HepG2 (cell line): ENCODE data around the gene CLASP2. TPM values are rescaled to one million over a fixed set of nuclear protein-coding genes. Genes with fewer than 3 reads are reported as not detected.

ENCODE experiments used
- AFF4 ChIP-seq: sonication (generic); formaldehyde crosslinking; IDR thresholded peaks from 2 replicates; pipeline ENCODE4 v1.4.0; 2020; ENCODE audit warnings: missing genetic modification reagents
- BCL6 ChIP-seq: IDR thresholded peaks from 2 replicates; pipeline ENCODE4 v1.6.1; 2016; ENCODE audit warnings: missing genetic modification reagents, missing compliant biosample characterization
- ETV5 ChIP-seq: IDR thresholded peaks from 2 replicates; pipeline ENCODE4 v1.6.1; 2018; ENCODE audit warnings: missing biosample characterization, missing genetic modification reagents, inconsistent platforms, borderline replicate concordance
- HMG20B ChIP-seq: conservative IDR thresholded peaks from 2 replicates; pipeline ENCODE4 v1.6.1; 2016; ENCODE audit warnings: missing genetic modification reagents, missing compliant biosample characterization
- KMT2A ChIP-seq: sonication (generic); formaldehyde crosslinking; IDR thresholded peaks from 2 replicates; pipeline ENCODE4 v1.4.0; 2020; ENCODE audit warnings: missing genetic modification reagents
- POGZ ChIP-seq: sonication (generic); formaldehyde crosslinking; IDR thresholded peaks from 2 replicates; pipeline ENCODE4 v1.4.0; 2020; ENCODE audit warnings: mild to moderate bottlenecking, missing genetic modification reagents
- TEAD3 ChIP-seq: optimal IDR thresholded peaks from 2 replicates; pipeline ENCODE3; 2016; ENCODE audit warnings: borderline replicate concordance
- U2AF1 ChIP-seq: fragments of 200-400 bp; formaldehyde crosslinking; optimal IDR thresholded peaks from 2 replicates; pipeline ENCODE3; 2017; ENCODE audit warnings: mild to moderate bottlenecking, low read depth, low read length
- UBTF ChIP-seq: sonication (generic); formaldehyde crosslinking; IDR thresholded peaks from 2 replicates; pipeline ENCODE4 v1.4.0; 2020; ENCODE audit warnings: mild to moderate bottlenecking, missing genetic modification reagents
- ZNF292 ChIP-seq: sonication (generic); formaldehyde crosslinking; IDR thresholded peaks from 2 replicates; pipeline ENCODE4 v1.8.1; 2022; ENCODE audit warnings: mild to moderate bottlenecking, low read depth, missing genetic modification reagents, borderline replicate concordance
- ZNF317 ChIP-seq: sonication (generic); formaldehyde crosslinking; IDR thresholded peaks from 2 replicates; pipeline ENCODE4 v1.5.0; 2020; ENCODE audit warnings: mild to moderate bottlenecking, missing genetic modification reagents
- ZNF337 ChIP-seq: sonication (generic); formaldehyde crosslinking; IDR thresholded peaks from 2 replicates; pipeline ENCODE4 v1.5.1; 2020; ENCODE audit warnings: missing genetic modification reagents, low read depth, mild to moderate bottlenecking, borderline replicate concordance
- ZNF343 ChIP-seq: sonication (generic); formaldehyde crosslinking; IDR thresholded peaks from 2 replicates; pipeline ENCODE4 v1.4.0; 2020; ENCODE audit warnings: mild to moderate bottlenecking, missing genetic modification reagents
- ZNF513 ChIP-seq: sonication (generic); formaldehyde crosslinking; conservative IDR thresholded peaks from 2 replicates; pipeline ENCODE4 v1.5.0; 2020; ENCODE audit warnings: missing genetic modification reagents
- ZNF687 ChIP-seq: sonication (generic); formaldehyde crosslinking; IDR thresholded peaks from 2 replicates; pipeline ENCODE4 v1.5.1; 2020; ENCODE audit warnings: mild to moderate bottlenecking, missing genetic modification reagents, moderate library complexity
- ZSCAN29 ChIP-seq: sonication (generic); formaldehyde crosslinking; conservative IDR thresholded peaks from 2 replicates; pipeline ENCODE4 v1.4.0; 2020; ENCODE audit warnings: mild to moderate bottlenecking, missing genetic modification reagents
- polyA plus RNA-seq, 8 experiments: library from polyadenylated mRNA; depleted of rRNA in 3 of 8; stranded (reverse) in 7 of 8; unstranded in 1 of 8; fragments of >200 nt; fragmentation: Illumina TruSeq in 4 of 8; extraction: Trizol in 4 of 8; gene quantifications; 2 replicates each; pipeline versions ENCODE4 v1.2.1 to v1.2.3, GENCODE V29; 2011 to 2016; ENCODE audit warnings: low read depth in 4 of 8, missing spikeins in 1 of 8, mixed read lengths in 1 of 8; ENCODE audit not compliant: insufficient read depth in 1 of 8
- total RNA-seq, 5 experiments: library from RNA; depleted of rRNA; stranded (reverse); fragments of >200 nt; fragmentation: Illumina TruSeq; extraction: Trizol; gene quantifications; 2 replicates each; pipeline ENCODE4 v1.2.3, GENCODE V29; 2016; ENCODE audit warnings: low read depth in 1 of 5

CLASP2 gene
- total and polyA plus RNA-seq, 2 of the 13 experiments (the other 11 are each of a cell fraction or from before 2014, with no cell fraction given) = 15.7 to 34.8 TPM

GRCh38 chr3:33658991-33659848 lies 58.8 kb downstream of the CLASP2 start (continued):
- TF ChIP-seq UBTF (CRISPR knock-in tag) (0 out of 2 replicates have a peak, but pooled peaks have one; percentile 33), ZNF343 (CRISPR knock-in tag) (0 out of 2 replicates have a peak, but pooled peaks have one; percentile 25), U2AF1 (no peak), HMG20B (no peak), ZNF687 (peak; percentile 64), AFF4 (no peak), ZNF513 (no peak), ZNF317 (CRISPR knock-in tag) (0 out of 2 replicates have a peak, but pooled peaks have one; percentile 56), ETV5 (CRISPR knock-in tag) (0 out of 2 replicates have a peak, but pooled peaks have one; percentile 15), KMT2A (CRISPR knock-in tag) (peak; percentile 77; the same call in 1 of the 2 replicates), ZNF337 (CRISPR knock-in tag) (0 out of 2 replicates have a peak, but pooled peaks have one; percentile 30), BCL6 (CRISPR knock-in tag) (peak; percentile 15; the same call in 1 of the 2 replicates), ZNF292 (peak; percentile 99), POGZ (CRISPR knock-in tag) (peak; percentile 4; the same call in 1 of the 2 replicates), ZSCAN29 (CRISPR knock-in tag) (0 out of 2 replicates have a peak, but pooled peaks have one; percentile 61), TEAD3 (peak; percentile 7)
